Duodenal mucosa (tissue), 2 donors: Measurements from ENCODE around the gene PLXNA4.

Experiments
- H3K27ac ChIP-seq: one replicate; pipeline ENCODE4 v1.7.0; 2013; ENCODE audit warnings: low read depth, low read length
- H3K27me3 ChIP-seq, 2 donors: one replicate each; pipeline ENCODE4 v1.7.0; 2013; ENCODE audit warnings: low read length in 2 of 2, control low read depth in 1 of 2; ENCODE audit not compliant: insufficient read depth in 2 of 2, control insufficient read depth in 1 of 2
- H3K36me3 ChIP-seq, 2 donors: one replicate each; pipeline ENCODE4 v1.7.0; 2013; ENCODE audit warnings: low read length in 2 of 2, control low read depth in 1 of 2; ENCODE audit not compliant: insufficient read depth in 2 of 2, control insufficient read depth in 1 of 2
- H3K4me1 ChIP-seq, 2 donors: one replicate each; pipeline ENCODE4 v1.7.0; 2013; ENCODE audit warnings: low read length in 2 of 2, control low read depth in 1 of 2; ENCODE audit not compliant: insufficient read depth in 2 of 2, control insufficient read depth in 1 of 2
- H3K4me3 ChIP-seq, 2 donors: one replicate each; pipeline ENCODE4 v1.7.0; 2013; ENCODE audit warnings: low read length in 2 of 2, low read depth in 1 of 2
- H3K9ac ChIP-seq, 2 donors: one replicate each; pipeline ENCODE4 v1.7.0; 2013; ENCODE audit warnings: low read length in 2 of 2, low read depth in 1 of 2
- H3K9me3 ChIP-seq, 2 donors: one replicate each; pipeline ENCODE4 v1.7.0; 2013; ENCODE audit warnings: low read length in 2 of 2, control low read depth in 1 of 2; ENCODE audit not compliant: control insufficient read depth in 1 of 2

Gene PLXNA4

DNA sequence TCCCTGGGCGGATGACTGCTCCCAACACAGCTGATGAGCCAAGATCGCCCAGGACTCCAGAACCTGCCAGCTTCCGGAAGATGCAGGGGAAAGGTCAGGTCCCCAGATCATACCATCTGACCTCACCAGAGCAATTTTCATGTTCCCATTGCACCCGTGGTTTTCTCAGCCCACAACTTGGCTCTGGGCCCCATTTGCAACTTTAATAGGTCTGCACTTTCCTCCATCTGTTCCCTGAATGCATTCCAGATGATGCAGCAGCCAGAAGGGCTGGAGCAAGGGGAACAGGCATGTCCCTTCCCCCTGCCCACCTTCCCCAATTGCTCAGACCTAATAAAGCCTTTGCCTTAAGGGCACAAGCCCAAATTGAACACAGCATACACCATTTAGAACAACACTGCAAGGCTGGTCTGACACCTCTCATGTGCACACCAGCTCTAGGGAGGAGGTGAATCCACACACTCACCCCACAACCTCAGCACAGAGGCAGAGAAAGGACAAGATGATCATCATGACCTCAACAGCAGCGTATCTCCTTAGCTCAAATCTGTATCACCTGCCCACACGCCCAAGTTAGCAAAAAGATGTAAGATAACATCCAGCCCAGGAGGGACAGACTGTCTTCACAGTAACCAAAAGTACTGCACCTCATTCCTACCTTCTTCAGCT, 87.5 kb downstream of the PLXNA4 start:
- Histone ChIP-seq H3K27me3 (peaks cover 2 to 5% of the 10 kb centered on the region in 2 donors), H3K9me3 (no peaks in the 10 kb centered on the region), H3K9ac (no peak overlapping the region), H3K4me1 (no peaks in the 10 kb centered on the region), H3K36me3 (no peaks in the 10 kb centered on the region), H3K27ac (no peak overlapping the region), H3K4me3 (no peak overlapping the region)

GRCh38 chr7:132486274-132486610, 90.0 kb downstream of the PLXNA4 start:
- Histone ChIP-seq H3K27me3 (peaks cover 2 to 5% of the 10 kb centered on the region in 2 donors), H3K9me3 (no peaks in the 10 kb centered on the region), H3K27ac (no peak overlapping the region), H3K36me3 (no peaks in the 10 kb centered on the region), H3K9ac (no peak overlapping the region), H3K4me3 (no peak overlapping the region), H3K4me1 (no peaks in the 10 kb centered on the region)

DNA sequence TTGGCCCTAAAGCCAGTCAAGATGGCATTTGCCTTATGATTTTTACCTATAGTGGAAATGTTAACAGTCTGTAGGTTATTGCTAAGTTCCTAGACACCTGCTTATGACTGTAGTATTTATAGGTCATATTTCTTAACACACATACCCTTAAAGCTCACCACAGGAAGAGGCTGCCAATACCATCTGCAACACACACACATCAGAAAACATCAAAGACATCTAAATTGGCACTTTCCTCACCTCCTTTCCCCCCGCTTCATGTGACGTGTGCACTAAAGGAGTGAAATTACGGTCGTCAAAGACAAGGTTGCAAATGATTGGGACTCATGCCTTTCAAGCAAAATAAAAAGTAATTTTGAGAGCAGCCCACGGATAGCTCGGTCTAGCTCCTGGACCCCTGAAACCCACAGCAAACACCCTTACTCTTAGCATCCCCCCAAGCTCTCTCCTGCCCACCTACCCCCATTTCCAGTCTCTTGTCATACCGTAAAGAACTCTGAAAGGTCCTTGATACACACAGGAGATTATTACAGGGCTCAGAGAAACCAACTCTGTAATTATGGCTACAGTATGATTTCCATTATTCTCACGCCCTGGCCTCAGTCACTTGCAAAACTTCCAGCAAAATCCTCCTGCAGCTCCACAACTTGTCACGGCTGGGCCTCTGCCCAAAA, 90.5 kb downstream of the PLXNA4 start:
- H3K4me3 ChIP-seq: no peak overlapping the region
- H3K4me1 ChIP-seq: no peaks in the 10 kb centered on the region
- no peak overlapping the region for H3K9ac ChIP-seq
- peaks cover 2 to 5% of the 10 kb centered on the region in 2 donors for H3K27me3 ChIP-seq
- H3K9me3 ChIP-seq: no peaks in the 10 kb centered on the region
- no peak overlapping the region for H3K27ac ChIP-seq
- H3K36me3 ChIP-seq: no peaks in the 10 kb centered on the region

GRCh38 chr7:132485136-132485535, 91.1 kb downstream of the PLXNA4 start:
- Histone ChIP-seq H3K4me3 (no peak overlapping the region), H3K9ac (no peak overlapping the region), H3K4me1 (no peaks in the 10 kb centered on the region), H3K27me3 (peaks cover 2 to 5% of the 10 kb centered on the region in 2 donors), H3K9me3 (no peaks in the 10 kb centered on the region), H3K27ac (no peak overlapping the region), H3K36me3 (no peaks in the 10 kb centered on the region)

DNA sequence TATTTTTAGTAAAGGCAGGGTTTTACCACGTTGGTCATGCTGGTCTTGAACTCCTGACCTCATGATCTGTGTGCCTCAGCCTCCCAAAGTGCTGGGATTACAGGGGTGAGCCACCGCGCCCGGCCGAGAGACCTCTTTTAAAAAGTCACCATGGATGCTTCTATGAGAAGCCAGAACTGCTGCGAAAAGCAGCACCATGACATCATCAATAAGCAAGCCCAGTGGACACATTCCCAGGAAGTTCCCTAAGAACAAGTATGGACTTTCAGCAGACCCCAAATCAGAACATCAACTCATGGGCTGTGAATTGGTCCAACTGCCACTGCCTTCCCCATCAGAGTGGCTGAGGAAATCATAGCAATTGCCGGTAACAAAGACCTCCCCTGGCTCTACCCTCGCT, 93.4 kb downstream of the PLXNA4 start:
- no peaks in the 10 kb centered on the region for H3K9me3 ChIP-seq
- H3K27ac ChIP-seq: no peak overlapping the region
- no peak overlapping the region for H3K4me3 ChIP-seq
- no peaks in the 10 kb centered on the region for H3K4me1 ChIP-seq
- H3K36me3 ChIP-seq: no peaks in the 10 kb centered on the region
- peaks cover 2 to 5% of the 10 kb centered on the region in 2 donors for H3K27me3 ChIP-seq
- H3K9ac ChIP-seq: no peak overlapping the region

- Histone ChIP-seq H3K4me3 (no peak overlapping the region), H3K9me3 (no peaks in the 10 kb centered on the region), H3K4me1 (no peaks in the 10 kb centered on the region), H3K36me3 (no peaks in the 10 kb centered on the region), H3K27me3 (peaks cover 3% of the 10 kb centered on the region in 2 donors), H3K9ac (no peak overlapping the region), H3K27ac (no peak overlapping the region)
Measured at GRCh38 chr7:132480534-132480933, 95.7 kb downstream of the PLXNA4 start.

- no peak overlapping the region for H3K27ac ChIP-seq
- H3K36me3 ChIP-seq: no peaks in the 10 kb centered on the region
- peaks cover 0 to 6% of the 10 kb centered on the region in 2 donors for H3K27me3 ChIP-seq
- no peaks in the 10 kb centered on the region for H3K9me3 ChIP-seq
- no peak overlapping the region for H3K4me3 ChIP-seq
- H3K4me1 ChIP-seq: no peaks in the 10 kb centered on the region
- no peak overlapping the region for H3K9ac ChIP-seq
Measured at GRCh38 chr7:132476541-132476940, 99.7 kb downstream of the PLXNA4 start.

GRCh38 chr7:132475669-132476116, 100.6 kb downstream of the PLXNA4 start:
- Histone ChIP-seq H3K9ac (no peak overlapping the region), H3K27ac (no peak overlapping the region), H3K36me3 (no peaks in the 10 kb centered on the region), H3K9me3 (no peaks in the 10 kb centered on the region), H3K27me3 (peaks cover 0 to 6% of the 10 kb centered on the region in 2 donors), H3K4me1 (no peaks in the 10 kb centered on the region), H3K4me3 (no peak overlapping the region)

DNA sequence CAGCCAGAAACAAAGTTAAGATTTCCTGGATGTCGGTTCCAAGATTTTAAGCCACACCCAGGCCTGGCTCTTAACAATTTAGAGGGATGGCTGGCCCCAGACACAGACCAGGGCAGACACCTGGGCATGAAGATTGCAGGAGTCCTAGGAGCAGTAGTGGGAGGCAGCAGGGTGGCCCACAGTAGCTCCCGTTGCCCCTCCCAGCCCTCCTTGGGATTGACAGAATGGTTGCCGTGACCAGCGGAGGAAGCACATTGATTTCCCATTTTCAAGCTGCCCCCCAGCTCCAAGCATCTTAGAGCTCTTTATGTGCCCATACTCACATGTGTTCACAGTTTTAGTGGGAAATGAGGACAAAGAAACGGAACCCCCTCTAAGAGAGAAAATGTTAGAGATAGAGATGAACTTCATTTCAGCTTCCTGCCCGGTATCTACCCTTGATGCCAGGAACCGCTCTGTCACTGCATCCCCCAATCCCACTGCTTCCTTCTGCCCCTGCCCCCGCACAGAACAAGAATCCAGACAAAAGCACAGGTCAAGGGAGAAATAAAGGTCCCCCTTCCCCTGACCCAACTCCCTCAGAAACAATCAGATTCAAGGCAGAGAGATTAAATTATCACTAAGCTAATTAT, 101.1 kb downstream of the PLXNA4 start:
- no peak overlapping the region for H3K9ac ChIP-seq
- peaks cover 0 to 6% of the 10 kb centered on the region in 2 donors for H3K27me3 ChIP-seq
- H3K9me3 ChIP-seq: no peaks in the 10 kb centered on the region
- no peaks in the 10 kb centered on the region for H3K36me3 ChIP-seq
- no peak overlapping the region for H3K27ac ChIP-seq
- H3K4me3 ChIP-seq: no peak overlapping the region
- no peaks in the 10 kb centered on the region for H3K4me1 ChIP-seq

GRCh38 chr7:132472463-132473120, 103.7 kb downstream of the PLXNA4 start:
- no peak overlapping the region for H3K27ac ChIP-seq
- H3K9ac ChIP-seq: no peak overlapping the region
- H3K36me3 ChIP-seq: no peaks in the 10 kb centered on the region
- H3K4me1 ChIP-seq: no peaks in the 10 kb centered on the region
- H3K9me3 ChIP-seq: no peaks in the 10 kb centered on the region
- H3K4me3 ChIP-seq: no peak overlapping the region
- H3K27me3 ChIP-seq: peaks cover 0 to 6% of the 10 kb centered on the region in 2 donors
